Liver (tissue), 3 donors: ENCODE data around the gene PNMA1.

Experiments
- CTCF ChIP-seq: fragments of 150-350 bp; IDR thresholded peaks from 2 replicates; pipeline ENCODE4 v1.5.1; 2017; ENCODE audit warnings: improper control_type of control experiment, low read depth, low read length; ENCODE audit not compliant: missing input control
- EGR1 ChIP-seq, 2 donors: IDR thresholded peaks; 2 replicates each; pipeline ENCODE4 v1.6.1; 2016 to 2018; ENCODE audit warnings: antibody characterized with exemption in 2 of 2, low read depth in 2 of 2
- FOXA1 ChIP-seq: IDR thresholded peaks from 2 replicates; pipeline ENCODE4 v1.6.1; 2016; ENCODE audit warnings: antibody characterized with exemption
- MAX ChIP-seq: IDR thresholded peaks from 2 replicates; pipeline ENCODE4 v1.6.1; 2016; ENCODE audit warnings: antibody characterized with exemption
- REST ChIP-seq: IDR thresholded peaks from 2 replicates; pipeline ENCODE4 v1.6.1; 2016; ENCODE audit warnings: antibody characterized with exemption, mild to moderate bottlenecking
- SP1 ChIP-seq: IDR thresholded peaks from 2 replicates; pipeline ENCODE4 v1.6.1; 2018; ENCODE audit warnings: antibody characterized with exemption, mild to moderate bottlenecking
- TAF1 ChIP-seq: conservative IDR thresholded peaks from 2 replicates; pipeline ENCODE4 v1.6.1; 2016; ENCODE audit warnings: antibody characterized with exemption, mild to moderate bottlenecking
- ZBTB33 ChIP-seq: IDR thresholded peaks from 2 replicates; pipeline ENCODE4 v1.6.1; 2016; ENCODE audit warnings: antibody characterized with exemption
- donor health status: healthy.
- donor health status: healthy.

- TF ChIP-seq CTCF, result no peak
- no peak for TF ChIP-seq REST
- no peak for TF ChIP-seq TAF1
- no peak for TF ChIP-seq EGR1 (IDR thresholded peaks at IDR 0.05; ENCODE audit: low read depth in 2 of 2)
- no peak for TF ChIP-seq FOXA1
- TF ChIP-seq SP1, result no peak
- no peak for TF ChIP-seq ZBTB33
- TF ChIP-seq MAX, result no peak
These were observed 13.9 kb downstream of the PNMA1 start for GRCh38 chr14:73700325-73700724.
